Ascending aorta (tissue), 2 donors: ENCODE measurements around the gene BORA. TPM values are rescaled to one million over a fixed set of nuclear protein-coding genes. Genes with fewer than 3 reads are reported as not detected.
"Not testable (repeated sequence)": the region's sequence is repeated elsewhere in the genome, so short reads cannot be mapped to it uniquely, and the experiment has no call there.

Source experiments
- DNase-seq, 2 donors: peaks; one replicate each; pipeline ENCODE4 v3.0.0-alpha.2; 2019; ENCODE audit warnings: low spot score in 2 of 2
- H3K27ac ChIP-seq, 2 donors: fragments of 200-600 bp; sonication (generic); one replicate each; pipeline ENCODE4 v1.5.1; 2016 to 2017; ENCODE audit warnings: mild to moderate bottlenecking in 1 of 2
- H3K27me3 ChIP-seq: fragments of 200-600 bp; sonication (generic); one replicate; pipeline ENCODE4 v1.5.1; 2017
- H3K36me3 ChIP-seq, 2 donors: fragments of 200-600 bp; sonication (generic); one replicate each; pipeline ENCODE4 v1.5.1; 2016
- H3K4me1 ChIP-seq, 2 donors: fragments of 200-600 bp; sonication (generic); one replicate each; pipeline ENCODE4 v1.5.1; 2016 to 2017; ENCODE audit warnings: mild to moderate bottlenecking in 1 of 2
- H3K4me3 ChIP-seq, 2 donors: fragments of 200-600 bp; sonication (generic); one replicate each; pipeline ENCODE4 v1.5.1; 2016 to 2017; ENCODE audit warnings: mild to moderate bottlenecking in 1 of 2
- H3K9me3 ChIP-seq, 2 donors: fragments of 200-600 bp; sonication (generic); one replicate each; pipeline ENCODE4 v1.5.1; 2016
- intact Hi-C: fragments of 100-400 bp; cut with DNase I; formaldehyde crosslinking; loops from one replicate; pipeline ENCODE4 v1.15.1; 2023
- total RNA-seq: library from RNA; depleted of rRNA; stranded (reverse); fragments of >200 nt; gene quantifications from one replicate; pipeline ENCODE4 v1.1.0, GENCODE V29; 2016
- TF ChIP-seq, protein P1 (sequence below), 3 experiments: fragments of 200-600 bp in 2 of 3; fragments of 450-650 bp in 1 of 3; sonication (generic) in 2 of 3; IDR thresholded peaks; one replicate each; pipeline ENCODE4 v1.5.1; 2016 to 2019; ENCODE audit warnings: antibody characterized with exemption in 3 of 3, mild to moderate bottlenecking in 1 of 3, moderate library complexity in 1 of 3

BORA gene
- total RNA-seq, 1 donor from 2014 or later: not detected

DNA sequence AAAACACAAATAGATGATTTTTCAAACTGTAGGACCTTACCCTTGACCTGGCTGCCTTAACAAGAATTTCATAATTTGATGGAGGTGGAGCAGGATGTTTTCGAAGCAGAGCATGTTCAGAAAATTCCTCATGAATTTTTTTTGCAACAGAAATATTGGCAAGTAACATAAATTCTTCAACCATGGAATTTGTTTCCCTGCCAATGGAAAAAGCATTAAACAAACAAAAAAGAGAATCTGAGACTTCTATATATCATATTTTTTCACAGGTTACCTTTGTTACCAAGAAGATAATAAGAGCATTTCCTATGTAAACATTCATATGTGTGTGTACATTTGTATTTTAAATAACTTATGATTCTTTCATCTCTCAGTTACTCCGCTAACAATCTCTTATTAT is 35.7 kb downstream of the BORA start:
- H3K4me1 ChIP-seq: peaks cover 0 to 10% of the 10 kb centered on the region in 2 donors
- H3K27me3 ChIP-seq: no peaks in the 10 kb centered on the region
- TF ChIP-seq, protein P1, sequence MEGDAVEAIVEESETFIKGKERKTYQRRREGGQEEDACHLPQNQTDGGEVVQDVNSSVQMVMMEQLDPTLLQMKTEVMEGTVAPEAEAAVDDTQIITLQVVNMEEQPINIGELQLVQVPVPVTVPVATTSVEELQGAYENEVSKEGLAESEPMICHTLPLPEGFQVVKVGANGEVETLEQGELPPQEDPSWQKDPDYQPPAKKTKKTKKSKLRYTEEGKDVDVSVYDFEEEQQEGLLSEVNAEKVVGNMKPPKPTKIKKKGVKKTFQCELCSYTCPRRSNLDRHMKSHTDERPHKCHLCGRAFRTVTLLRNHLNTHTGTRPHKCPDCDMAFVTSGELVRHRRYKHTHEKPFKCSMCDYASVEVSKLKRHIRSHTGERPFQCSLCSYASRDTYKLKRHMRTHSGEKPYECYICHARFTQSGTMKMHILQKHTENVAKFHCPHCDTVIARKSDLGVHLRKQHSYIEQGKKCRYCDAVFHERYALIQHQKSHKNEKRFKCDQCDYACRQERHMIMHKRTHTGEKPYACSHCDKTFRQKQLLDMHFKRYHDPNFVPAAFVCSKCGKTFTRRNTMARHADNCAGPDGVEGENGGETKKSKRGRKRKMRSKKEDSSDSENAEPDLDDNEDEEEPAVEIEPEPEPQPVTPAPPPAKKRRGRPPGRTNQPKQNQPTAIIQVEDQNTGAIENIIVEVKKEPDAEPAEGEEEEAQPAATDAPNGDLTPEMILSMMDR (IDR thresholded peaks at IDR 0.05): no peak
- intact Hi-C loops: no loop called here
- no peak for DNase-seq
- H3K9me3 ChIP-seq: no peaks in the 10 kb centered on the region
- peak overlapping the region in 1 of 2 donors; percentile 70 for H3K27ac ChIP-seq
- no peak overlapping the region for H3K4me3 ChIP-seq
- peaks cover 75 to 98% of the 10 kb centered on the region in 2 donors for H3K36me3 ChIP-seq

DNA sequence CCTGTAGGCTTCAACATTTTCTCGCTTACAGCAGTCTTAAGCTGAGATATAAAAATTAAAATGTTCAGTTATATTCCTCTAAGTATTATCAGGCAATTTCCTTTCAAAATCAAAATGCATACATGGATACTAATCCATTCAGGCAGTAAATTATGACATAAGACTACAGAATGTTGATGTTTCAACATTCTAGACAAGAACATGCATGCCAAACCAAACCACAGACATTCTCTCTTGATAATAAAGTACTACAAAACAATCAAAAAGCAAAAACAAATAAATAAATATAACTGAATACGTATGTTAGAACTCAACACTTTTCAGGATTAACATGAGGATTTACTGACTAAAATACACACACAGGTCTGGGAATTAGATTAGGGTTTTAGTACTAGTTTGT is 46.3 kb downstream of the BORA start:
- intact Hi-C loops: no loop called here
- H3K27ac ChIP-seq: no peak overlapping the region
- H3K27me3 ChIP-seq: no peaks in the 10 kb centered on the region
- H3K4me1 ChIP-seq: peaks cover 0 to 4% of the 10 kb centered on the region in 2 donors
- H3K9me3 ChIP-seq: no peaks in the 10 kb centered on the region
- no peak for DNase-seq
- no peak overlapping the region for H3K4me3 ChIP-seq
- TF ChIP-seq, protein P1 (IDR thresholded peaks at IDR 0.05): no peak
- peaks cover 78 to 90% of the 10 kb centered on the region in 2 donors for H3K36me3 ChIP-seq

DNA sequence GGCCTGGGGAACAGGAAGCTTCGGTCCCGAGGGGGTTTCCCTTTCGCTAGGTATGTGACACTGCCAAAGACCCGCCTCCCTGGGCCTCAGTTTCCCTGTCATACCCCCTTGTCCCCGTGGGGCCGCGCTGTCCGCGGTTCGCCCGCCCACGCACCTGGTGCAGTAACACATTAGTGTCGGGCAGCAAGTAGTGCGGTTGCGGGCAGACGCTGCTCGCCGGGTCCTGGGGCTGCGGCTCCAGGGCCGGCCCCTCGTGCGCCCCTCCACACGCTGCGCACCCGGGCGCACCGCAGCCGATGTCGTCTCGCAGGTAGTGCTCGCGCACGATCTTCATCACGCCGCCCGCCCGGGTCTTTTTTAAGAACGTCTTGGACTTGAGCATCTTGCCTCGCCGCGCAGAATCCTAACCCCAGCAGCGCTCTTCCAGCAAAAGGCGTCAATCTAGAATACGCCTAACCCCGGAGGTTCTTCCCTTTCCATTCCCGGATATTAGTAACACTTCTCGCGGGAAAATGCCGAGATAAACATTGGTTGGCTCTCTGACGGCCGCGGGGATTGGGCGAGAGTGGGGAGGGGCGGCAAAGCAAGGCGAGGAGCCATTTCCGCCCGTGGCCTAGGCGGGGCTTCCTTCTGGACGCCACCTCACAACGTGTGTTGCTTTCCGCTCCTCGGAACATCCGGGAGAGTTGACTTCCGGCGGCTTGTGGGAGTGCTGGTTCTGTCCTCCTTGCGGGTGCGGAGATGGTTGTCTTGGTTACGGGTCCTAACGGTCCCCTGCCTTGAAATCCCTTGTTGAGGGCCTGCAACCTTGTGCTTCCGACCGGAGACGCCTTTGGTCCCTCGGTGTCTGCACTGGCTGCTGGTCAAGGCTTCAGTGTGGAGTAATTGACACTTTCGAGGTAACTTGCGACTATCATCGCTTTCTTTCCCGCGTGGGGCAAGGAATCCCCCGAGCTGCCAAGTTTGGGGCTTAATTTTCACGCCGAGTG is 54.0 kb downstream of the BORA start, which contains the start of the genes DIS3 and PIBF1:
DIS3 (minus strand) TSS at position 450 of the 989 bp plus-strand sequence; CDS start at position 382, 68 bp downstream.
PIBF1 (plus strand) TSS at position 683 of the 989 bp plus-strand sequence. CDS start 1,337 bp downstream, outside the sequence.
- intact Hi-C loops: loop anchor here (1.0 to 10.0 kb wide), 3 partner anchors 54 to 1353 kb away; partner anchors contain the start of genes BORA, KLF12 and MZT1
- Histone ChIP-seq H3K9me3 (no peaks in the 10 kb centered on the region), H3K27me3 (no peaks in the 10 kb centered on the region), H3K27ac (peak within 1 kb of the TSS; percentile 85 to 92), H3K36me3 (peaks cover 15 to 25% of the 10 kb centered on the region in 2 donors), H3K4me1 (peaks cover 0 to 21% of the 10 kb centered on the region in 2 donors), H3K4me3 (peak within 1 kb of the TSS; percentile 88 to 92)
- TF ChIP-seq, protein P1 (IDR thresholded peaks at IDR 0.05): no peak
- peak; percentile 93 to 99 for DNase-seq

DNA sequence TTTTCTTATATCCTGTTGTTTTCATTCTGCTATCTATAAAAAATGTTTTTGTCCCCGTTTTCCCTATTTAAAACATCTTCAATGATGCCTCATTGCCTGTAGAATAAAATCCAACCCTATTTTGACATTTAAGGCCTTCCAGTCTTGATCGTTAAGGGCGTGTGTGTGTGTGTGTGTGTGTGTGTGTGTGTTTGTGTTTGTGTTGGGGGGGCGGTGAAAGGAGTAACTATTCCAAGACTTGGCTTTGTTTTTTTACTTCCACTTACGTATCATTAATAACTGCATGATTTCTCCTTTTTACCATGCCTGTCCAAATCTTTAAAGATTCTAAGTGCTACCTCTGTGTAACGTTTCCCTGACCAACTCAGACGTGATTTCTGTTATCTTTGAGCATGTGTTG is 55.0 kb downstream of the BORA start:
- peaks cover 0 to 21% of the 10 kb centered on the region in 2 donors for H3K4me1 ChIP-seq

DNA sequence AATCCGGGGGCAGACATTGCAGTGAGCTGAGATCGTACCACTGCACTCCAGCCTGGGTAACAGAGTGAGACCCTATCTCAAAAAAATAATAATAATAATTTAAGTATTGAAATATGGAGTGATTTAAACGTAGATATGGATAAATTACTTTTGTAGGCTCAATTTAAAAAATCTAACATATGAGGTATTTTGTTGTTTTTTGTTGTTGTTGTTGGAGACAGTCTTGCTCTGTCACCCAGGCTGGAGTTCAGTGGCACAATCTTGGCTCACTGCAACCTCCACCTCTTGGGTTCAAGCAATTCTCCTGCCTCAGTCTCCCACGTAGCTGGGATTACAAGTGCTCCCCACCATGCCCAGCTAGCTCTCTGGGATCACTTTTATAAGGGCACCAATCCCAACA is 57.0 kb downstream of the BORA start:
- intact Hi-C loops: loop anchor here (10.0 kb wide), 1 partner anchor 1350 kb away; the partner anchor contains the start of gene KLF12
- not testable (repeated sequence) for H3K4me3 ChIP-seq, H3K9me3 ChIP-seq, H3K27ac ChIP-seq, H3K27me3 ChIP-seq, H3K36me3 ChIP-seq, DNase-seq
- H3K4me1 ChIP-seq: peaks cover 0 to 10% of the 10 kb centered on the region in 2 donors

More for the DNA sequence above, 55.0 kb downstream of the BORA start:
- intact Hi-C loops: loop anchor here (1.0 to 10.0 kb wide), 3 partner anchors 55 to 1352 kb away; partner anchors contain the start of genes BORA, KLF12 and MZT1
- DNase-seq: no peak
- H3K4me3 ChIP-seq: peak overlapping the region; percentile 88 to 92
- TF ChIP-seq, protein P1 (IDR thresholded peaks at IDR 0.05): no peak
- peaks cover 6 to 20% of the 10 kb centered on the region in 2 donors for H3K36me3 ChIP-seq
- H3K9me3 ChIP-seq: no peaks in the 10 kb centered on the region
- H3K27me3 ChIP-seq: no peaks in the 10 kb centered on the region
- peak overlapping the region; percentile 82 to 92 for H3K27ac ChIP-seq
